ENCODE measurements around the gene TFB1M.
"Not testable (repeated sequence)": the region's sequence is repeated elsewhere in the genome, so short reads cannot be mapped to it uniquely, and the experiment has no call there.

Gene TFB1M

GRCh38 chr6:155235087-155235486 is 79.2 kb downstream of the TFB1M start:
- no peak for DNase-seq (ENCODE audit: low read depth)

- DNase-seq (ENCODE audit: low read depth) = no peak
Measured at GRCh38 chr6:155234687-155235086, 79.6 kb downstream of the TFB1M start.

- DNase-seq (ENCODE audit: low read depth) = no peak
Measured at GRCh38 chr6:155234167-155234566, 80.1 kb downstream of the TFB1M start.

DNA sequence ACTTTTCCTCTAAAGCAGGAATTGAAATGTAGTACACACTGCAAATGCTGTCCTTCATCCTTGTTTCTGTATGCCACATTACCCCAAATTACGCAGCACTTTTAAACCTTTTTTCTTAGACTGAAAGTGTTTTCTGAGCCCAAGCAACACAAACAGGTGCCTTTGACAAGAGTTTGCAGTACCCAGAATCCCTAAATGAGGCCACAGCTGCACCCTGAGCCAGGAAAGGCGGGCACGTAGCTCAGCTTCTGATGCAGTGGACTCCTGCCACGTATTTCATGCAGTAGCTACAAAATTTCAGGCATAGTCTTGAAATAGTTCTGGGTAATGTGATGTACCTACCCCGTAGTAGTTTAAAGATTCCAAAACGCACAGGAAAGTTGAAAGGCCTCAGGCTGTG is 81.4 kb downstream of the TFB1M start:
- no peak for DNase-seq (ENCODE audit: low read depth)

GRCh38 chr6:155230975-155231374 is 83.3 kb downstream of the TFB1M start:
- DNase-seq (ENCODE audit: low read depth) = not testable (repeated sequence)

GRCh38 chr6:155228546-155229166 is 85.6 kb downstream of the TFB1M start:
- no peak for DNase-seq (ENCODE audit: low read depth)

DNA sequence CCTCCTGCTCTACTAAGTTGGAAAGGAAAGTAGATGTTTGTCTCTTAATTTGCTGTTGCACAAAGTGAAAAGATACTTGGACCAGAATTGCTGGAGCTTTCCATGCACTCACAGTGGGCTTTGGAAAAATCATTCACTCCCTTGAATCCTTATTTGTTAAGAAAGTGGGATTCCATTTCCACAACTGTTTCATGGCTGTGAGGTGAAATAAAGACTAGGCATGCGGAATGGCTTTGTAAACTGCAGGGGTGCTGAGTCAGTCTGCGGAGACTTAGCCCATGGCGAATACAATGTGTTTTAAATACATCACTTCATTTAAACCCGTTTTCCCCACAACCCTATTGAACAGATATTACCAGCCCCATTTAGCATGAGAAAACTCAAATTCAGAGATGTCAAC is 87.2 kb downstream of the TFB1M start:
- no peak for DNase-seq (ENCODE audit: low read depth)

DNA sequence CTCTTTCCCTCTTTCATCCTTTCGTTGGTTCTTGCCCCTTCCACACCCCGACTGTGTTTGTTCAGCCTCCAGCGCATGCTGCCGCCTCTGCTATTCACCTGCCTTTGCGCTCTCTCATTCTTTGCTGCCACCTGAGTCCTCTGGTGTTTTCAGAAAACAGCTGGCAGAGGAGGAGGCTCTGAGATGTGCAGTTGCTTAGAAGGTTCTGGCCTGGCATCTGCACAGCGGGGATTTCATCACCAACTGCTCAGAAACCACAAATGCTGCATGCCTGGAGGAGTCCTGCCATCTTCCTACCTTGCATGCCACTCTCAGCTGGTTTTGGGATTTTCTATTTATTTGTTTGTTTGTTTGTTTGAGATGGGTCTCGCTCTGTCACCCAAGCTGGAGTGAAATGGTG is 89.7 kb downstream of the TFB1M start:
- DNase-seq (ENCODE audit: low read depth) = no peak

DNA sequence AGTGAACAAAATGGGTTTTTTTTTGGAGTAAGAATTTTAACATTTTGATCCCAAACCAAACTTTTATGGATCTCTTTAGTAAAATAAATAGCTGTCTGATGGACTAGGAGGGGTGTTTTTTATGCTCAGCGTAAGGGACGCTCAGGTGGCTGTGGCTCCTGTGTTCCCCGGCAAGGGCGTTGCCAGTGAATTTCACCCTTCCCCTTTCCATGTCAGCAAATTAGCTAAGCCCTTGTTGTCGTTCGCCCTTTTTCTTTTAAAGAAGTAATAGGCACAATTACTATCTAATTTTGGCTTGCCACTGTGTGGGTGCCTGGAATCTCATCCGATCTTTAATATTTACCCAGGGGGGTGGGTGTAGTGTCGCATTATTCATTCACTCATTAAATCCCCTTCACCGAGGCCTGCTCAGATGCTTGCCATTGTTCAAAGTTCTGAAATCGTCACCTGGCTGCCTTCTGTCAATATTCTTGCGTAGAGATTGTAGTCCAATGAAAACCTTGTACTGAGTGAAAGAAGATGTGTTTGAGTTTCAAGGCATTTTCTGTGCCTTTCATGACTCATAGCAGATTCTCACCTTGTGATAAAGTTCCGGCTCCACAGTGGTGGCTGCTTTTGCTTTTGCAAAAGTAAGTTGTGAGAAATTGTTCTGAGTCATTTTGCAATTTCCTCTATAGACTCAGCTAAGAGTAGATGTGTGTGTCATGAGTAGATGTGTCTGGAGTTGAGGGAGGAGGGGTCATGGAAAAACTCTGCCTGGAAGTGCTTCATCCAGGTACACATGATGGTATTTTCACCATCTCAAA is 90.4 kb downstream of the TFB1M start:
- DNase-seq (ENCODE audit: low read depth) = peak; percentile 87

DNA sequence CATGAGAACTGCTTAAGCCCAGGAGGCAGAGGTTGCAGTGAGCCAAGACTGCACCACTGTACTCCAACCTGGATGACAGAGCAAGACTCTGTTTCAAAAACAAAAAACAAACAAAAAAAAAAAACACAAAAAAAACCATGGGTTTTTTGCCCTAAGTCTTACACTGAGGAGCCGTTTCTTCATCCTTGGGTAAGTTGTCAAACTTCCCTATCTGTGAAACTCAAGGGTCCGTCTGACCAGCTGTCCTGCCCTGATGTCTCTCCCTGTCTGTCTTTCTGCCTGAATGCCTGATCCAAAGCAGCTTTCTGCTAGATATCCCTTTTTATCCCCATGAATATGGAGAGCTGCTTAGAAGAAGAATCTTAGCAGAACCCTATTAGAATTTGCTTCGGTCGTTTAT is 91.8 kb downstream of the TFB1M start:
- no peak for DNase-seq (ENCODE audit: low read depth)

- DNase-seq (ENCODE audit: low read depth) = no peak
Measured at GRCh38 chr6:155221086-155221485, 93.2 kb downstream of the TFB1M start.

DNA sequence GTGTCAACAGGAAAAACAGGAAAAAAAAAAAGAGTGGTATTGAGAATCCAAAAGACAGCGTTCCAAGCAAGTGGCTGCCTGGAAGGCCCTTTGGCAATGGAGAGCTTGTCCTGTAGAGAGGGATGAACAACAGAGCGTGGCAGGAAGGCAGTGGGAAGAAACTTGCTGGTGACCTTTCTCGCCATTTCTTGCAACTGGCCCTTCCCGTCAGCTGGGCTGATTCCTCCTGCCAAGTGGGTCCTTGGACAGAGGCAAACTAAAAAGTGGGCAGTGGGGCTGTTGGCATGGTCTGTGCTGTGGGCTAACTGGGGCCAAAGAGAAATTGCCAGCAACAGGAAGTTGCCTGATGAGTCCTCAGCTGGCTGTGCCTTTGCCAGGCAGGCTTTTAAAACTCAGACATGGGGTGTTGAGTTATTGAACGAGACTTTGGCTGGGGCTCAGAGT is 94.4 kb downstream of the TFB1M start:
- DNase-seq (ENCODE audit: low read depth) = no peak

DNA sequence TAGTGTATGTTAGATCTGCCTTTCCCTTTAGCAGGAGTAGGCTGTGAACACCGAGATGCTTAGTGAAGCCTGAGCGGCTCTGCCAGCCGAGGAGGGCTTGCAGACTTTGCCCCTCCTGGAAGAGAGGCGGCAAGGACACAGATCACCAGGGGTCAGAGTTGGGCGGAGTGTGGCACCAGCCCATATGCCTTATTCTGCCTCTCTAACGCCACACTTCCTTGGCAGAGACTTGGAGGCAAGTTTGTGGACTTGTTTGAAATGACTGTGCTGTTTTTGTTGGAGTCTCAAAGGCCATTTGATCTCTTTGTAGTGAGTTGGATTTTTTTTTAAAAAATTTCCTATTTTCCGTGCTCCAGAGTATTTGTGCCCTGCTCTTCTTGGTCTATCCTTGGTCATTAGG is 95.0 kb downstream of the TFB1M start:
- DNase-seq (ENCODE audit: low read depth) = no peak

GRCh38 chr6:155218711-155219110 is 95.6 kb downstream of the TFB1M start:
- DNase-seq (ENCODE audit: low read depth) = not testable (repeated sequence)

GRCh38 chr6:155216312-155217046 is 97.8 kb downstream of the TFB1M start:
- DNase-seq (ENCODE audit: low read depth) = no peak

DNA sequence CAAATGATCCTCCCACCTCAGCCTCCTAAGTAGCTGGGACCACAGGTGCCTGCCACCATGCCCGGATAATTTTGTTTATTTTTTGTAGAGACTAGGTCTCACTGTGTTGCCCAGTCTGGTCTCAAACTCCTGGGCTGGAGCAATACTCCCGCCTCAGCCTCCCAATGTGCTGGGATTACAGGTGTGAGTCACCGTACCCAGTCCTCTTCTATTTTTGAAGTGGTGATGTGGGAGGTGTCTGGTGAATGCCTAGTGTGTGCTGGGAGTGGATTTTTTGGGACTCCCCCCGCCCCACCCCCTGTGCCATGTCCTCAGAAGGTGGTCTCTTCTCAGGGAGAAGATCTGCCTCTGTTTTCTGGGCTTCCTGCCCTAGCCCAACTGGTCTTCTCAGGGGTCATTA is 98.4 kb downstream of the TFB1M start:
- DNase-seq (ENCODE audit: low read depth) = no peak

DNA sequence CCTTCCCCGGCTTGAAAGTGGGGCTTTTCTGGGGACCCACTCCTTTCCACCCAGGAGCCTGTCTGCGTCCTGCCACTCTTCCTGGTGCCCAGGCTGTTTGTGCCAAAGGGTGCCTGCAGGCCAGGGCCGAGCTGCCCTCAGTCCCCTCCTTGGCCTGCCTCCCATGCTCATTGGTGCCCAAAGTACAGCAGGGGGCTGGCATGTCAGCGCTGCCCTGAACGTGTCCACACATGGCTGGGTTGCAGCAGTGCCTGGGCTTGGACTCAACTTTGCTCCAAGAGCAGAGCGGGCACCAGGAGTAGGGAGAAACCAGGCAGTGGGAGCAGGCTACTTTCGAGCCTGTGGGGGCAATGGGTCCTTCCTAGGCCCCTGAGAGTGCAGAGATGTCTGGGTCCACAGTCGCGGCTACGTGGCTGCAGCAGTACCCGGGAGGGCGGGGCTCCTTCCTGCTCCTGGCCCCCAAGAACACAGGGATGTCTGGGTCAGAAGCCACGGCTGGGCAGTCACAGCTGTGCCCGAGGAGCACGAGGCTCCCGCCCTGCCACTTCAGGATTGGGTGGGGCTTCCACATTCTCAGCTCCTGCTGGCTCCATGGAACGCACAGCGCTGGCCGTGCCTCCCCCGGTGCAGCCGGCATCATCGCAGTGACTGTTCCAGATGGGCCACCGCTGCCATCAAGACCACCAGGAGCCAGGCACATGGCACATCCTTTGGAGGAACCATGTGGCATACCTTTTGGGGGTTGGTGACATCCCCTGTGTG is 100.5 kb downstream of the TFB1M start:
- no peak for DNase-seq (ENCODE audit: low read depth)

- no peak for DNase-seq (ENCODE audit: low read depth)
Measured at GRCh38 chr6:155212616-155213380, 101.5 kb downstream of the TFB1M start.

DNA sequence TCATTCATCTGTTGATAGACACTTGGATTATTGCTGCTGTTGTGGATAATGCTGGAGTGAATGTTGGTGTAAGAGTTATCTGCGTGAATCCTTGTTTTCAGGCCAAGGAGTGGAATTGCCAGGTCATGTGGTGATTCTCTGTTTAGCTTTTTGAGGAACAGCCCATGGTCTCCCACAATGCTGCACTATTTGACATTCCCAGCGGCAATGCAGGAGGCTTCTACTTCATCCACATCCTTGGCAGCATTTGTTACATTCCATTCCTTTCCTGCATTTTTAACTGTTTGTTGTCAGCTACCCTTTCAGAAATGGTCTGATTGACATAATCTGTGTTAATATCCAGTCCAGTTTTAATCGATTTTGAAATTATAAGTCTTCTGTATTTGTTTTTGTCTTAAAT is 102.2 kb downstream of the TFB1M start:
- DNase-seq (ENCODE audit: low read depth) = no peak

DNA sequence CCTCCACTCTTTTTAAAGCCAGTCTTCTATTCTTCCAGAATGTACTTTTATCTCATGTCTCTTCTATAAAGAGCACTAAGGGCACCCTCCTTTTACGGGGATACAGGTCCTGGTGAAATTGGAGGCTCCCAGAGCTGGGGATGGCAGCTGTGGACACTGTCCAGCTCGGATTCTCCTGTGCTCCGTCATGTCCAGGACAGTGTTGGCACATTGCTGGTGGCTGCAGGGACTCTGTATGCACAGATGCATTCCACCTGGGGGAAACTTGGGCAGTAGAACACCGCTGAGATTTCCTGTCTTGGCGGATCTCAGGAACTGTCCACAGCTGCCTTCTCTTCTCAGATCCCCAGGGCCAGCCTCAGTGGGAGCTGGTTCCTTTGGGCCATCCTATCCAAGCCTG is 107.1 kb downstream of the TFB1M start:
- no peak for DNase-seq (ENCODE audit: low read depth)

Measured in non-pigmented ciliary epithelial cell (primary cell).